GM19043 (cell line): ENCODE measurements around the gene GPR78.

Experiments used
- ATAC-seq: cut with Tn5 transposase; IDR thresholded peaks from one replicate; pipeline ENCODE4 v1.9.1; 2021; ENCODE audit warnings: low read depth; ENCODE audit not compliant: unreplicated experiment

Gene GPR78

GRCh38 chr4:8598391-8599090 is 18.3 kb downstream of the GPR78 start:
- no peak for ATAC-seq

- ATAC-seq = no peak
Observed at GRCh38 chr4:8599091-8599460, 18.9 kb downstream of the GPR78 start.

DNA sequence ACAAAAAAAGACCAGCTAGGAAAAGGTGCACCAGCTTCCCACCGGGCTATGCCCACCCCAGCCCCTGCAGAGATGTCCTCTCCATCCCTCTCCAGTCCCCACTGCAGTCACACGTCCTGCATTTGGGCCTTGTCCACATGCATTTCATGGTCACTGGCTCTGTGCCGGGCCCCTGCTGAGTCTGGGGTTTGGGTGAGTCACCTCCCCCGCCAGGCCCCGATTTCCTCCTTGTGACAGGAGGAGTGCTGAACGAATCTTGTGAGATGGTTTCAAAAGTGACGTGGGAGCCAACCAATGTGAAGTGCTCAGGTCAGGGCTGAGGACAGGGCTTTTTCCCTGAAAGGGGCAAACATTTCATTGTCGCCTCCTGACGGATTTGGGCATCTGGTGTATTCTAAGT is 19.5 kb downstream of the GPR78 start:
- no peak for ATAC-seq

GRCh38 chr4:8600266-8600665 is 20.1 kb downstream of the GPR78 start:
- no peak for ATAC-seq

DNA sequence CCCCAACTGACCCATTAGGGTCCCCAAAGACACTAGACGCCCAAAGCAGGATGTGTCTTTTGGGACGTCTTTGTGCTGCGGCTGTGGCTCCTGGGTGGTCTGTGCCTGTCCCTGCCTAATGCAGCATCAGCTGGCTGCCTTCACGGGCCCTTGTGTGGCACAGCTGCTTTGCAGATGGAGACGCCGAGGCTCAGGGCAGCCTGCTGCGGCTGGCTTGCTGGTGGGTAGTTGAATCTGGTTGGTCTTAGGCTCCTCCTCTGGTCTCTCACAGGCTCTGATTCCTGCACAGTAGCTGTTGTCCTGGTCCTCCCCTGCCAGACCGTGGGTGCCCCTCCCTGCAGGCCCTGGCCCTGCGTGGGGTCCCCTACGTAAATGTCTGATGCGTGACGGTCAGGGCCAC is 20.5 kb downstream of the GPR78 start:
- no peak for ATAC-seq

GRCh38 chr4:8601086-8601485 is 20.9 kb downstream of the GPR78 start:
- ATAC-seq = no peak

- ATAC-seq = no peak
Observed at GRCh38 chr4:8601556-8601955, 21.4 kb downstream of the GPR78 start.

DNA sequence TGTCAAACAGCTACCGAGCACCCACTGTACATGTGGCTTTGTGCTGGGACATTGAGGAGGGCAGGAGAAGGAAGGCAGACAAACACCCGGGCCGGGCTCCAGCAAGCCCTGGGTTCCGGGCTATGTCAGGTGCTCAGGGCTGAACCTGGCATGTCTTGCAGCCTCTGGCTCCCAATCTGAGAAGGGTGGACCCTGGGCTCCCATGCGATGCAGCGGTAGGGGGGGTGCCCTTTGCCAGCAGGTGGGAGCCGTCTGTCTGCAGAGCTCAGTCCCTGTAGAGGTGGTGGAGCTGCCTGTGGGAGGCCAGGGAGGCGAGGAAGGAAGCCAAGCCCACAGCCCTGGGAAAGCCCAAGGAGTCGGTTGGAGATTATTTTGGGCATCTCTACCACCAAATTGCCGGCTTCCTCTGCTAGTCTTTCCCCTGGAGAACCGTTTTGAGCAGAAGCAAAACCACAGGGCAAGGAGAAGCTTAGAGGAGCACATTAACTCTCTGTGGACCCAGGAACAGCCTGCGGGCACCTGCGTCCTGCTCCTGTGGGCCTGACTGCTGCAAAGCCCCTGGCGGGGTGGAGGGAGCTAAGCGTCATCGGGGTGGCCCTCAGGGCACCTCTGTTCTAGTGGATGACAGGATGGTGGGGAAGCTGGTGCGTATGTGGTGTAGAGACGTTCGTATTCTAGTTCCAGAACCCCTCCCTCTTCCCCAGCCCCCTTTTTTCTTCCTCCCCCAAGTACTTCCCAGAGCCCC is 22.7 kb downstream of the GPR78 start:
- no peak for ATAC-seq

DNA sequence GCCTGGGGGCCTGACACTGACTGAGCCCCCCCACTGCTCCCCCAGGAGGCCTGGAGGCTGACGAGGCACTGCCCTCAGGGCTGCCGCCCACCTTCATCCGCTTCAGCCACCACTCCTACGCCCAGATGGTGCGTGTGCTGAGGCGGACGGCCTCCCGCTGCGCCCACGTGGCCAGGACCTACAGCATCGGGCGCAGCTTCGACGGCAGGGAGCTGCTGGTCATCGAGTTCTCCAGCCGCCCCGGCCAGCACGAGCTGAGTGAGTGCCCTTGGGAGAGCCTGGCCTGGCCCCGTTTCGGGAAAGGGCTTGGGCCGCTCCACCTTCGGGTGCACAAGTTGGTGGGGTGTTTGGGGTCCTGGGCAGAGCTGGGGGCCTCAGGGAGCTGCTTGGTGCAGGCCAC is 23.7 kb downstream of the GPR78 start:
- ATAC-seq = no peak

DNA sequence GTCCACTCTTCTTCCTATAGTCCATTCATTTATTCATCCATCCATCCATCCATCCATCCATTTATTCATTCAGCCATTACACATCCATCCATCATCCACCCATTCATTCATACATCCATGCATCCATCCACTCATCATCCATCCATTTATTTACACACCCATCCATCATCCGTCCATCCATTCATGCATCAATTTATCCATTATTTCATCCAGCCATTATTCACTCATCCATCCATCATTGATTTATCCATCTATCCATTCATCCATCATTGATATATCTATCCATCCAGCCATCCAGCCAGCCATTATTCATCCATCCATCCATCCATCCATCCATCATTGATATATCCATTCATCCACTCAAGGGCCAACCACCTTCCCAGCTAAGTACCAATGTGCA is 25.1 kb downstream of the GPR78 start:
- ATAC-seq = no peak

DNA sequence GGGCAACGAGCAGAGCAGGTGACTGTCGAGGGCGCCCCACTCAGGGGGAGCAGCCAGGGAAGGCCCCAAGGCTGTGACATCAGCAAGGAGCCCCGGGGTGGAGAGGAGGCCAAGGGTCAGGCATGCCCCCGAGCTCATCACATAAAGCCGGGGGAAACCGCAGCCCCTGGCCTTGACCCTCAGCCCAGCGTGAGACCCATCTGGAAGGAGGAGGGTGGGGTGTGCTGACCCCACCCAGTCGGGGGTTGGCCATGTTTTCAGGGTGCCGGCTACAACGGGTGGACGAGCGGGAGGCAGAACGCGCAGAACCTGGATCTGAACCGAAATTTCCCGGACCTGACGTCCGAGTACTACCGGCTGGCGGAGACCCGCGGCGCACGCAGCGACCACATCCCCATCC is 26.3 kb downstream of the GPR78 start:
- no peak for ATAC-seq

- no peak for ATAC-seq
Observed at GRCh38 chr4:8606966-8607365, 26.8 kb downstream of the GPR78 start.

GRCh38 chr4:8607603-8608481 is 27.6 kb downstream of the GPR78 start:
- no peak for ATAC-seq

- no peak for ATAC-seq
Observed at GRCh38 chr4:8608714-8609391, 28.7 kb downstream of the GPR78 start.

GRCh38 chr4:8609406-8609805 is 29.2 kb downstream of the GPR78 start:
- no peak for ATAC-seq

DNA sequence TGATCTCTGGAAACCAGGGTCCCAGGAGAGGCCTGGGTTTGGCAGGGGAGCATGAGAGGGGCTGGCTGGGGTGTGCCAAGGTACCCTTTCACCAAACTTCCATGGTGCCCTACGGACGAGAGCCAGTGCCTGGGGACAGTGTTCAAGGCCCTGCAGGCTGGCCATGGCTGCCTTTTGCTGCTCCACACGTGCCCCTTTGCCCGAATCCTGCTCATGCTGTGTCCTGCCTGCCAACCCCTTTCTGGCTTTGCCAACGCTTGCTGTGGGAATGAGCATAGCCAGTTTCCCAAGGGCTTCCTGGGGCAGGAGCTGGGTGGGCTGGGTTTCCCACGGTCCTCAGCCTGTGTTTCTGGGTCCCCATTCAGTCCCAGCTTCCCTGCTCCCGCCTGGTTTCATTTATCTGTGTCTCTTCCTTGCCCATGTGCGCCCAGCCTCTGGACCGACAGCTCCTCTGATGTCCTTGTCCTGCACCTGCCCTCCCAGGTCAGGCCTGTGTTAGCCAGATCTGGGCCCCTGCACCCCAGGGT is 29.7 kb downstream of the GPR78 start:
- no peak for ATAC-seq

- ATAC-seq = no peak
Observed at GRCh38 chr4:8610858-8611616, 30.8 kb downstream of the GPR78 start.

GRCh38 chr4:8612646-8613045 is 32.5 kb downstream of the GPR78 start:
- ATAC-seq = no peak

GRCh38 chr4:8613421-8614364 is 33.5 kb downstream of the GPR78 start:
- ATAC-seq = no peak
